A549 (cell line): ENCODE data around the gene DDIT3. TPM values are rescaled to one million over a fixed set of nuclear protein-coding genes. Genes with fewer than 3 reads are reported as not detected.

Experiments used
- ATAC-seq, 2 experiments: fragments of 200-7000 bp in 1 of 2; fragments of >200 bp in 1 of 2; cut with Nextera tagmentation in 1 of 2; cut with Tn5 transposase in 1 of 2; 3 replicates each; pipeline versions ENCODE4 v1.8.0 to v1.9.1; 2018 to 2020; ENCODE audit warnings: mild to moderate bottlenecking in 1 of 2, moderate library complexity in 1 of 2
- CTCF ChIA-PET: fragments of 300-600 bp; sonication (Branson Sonifier 250); formaldehyde crosslinking; extraction: SDS; loops from one replicate; lab custom pipeline; 2021; ENCODE audit warnings: antibody characterized with exemption, inconsistent platforms; lab: Yijun Ruan, JAX
- POLR2A ChIA-PET: fragments of 350-600 bp; formaldehyde crosslinking; extraction: SDS; loops from one replicate; lab custom pipeline; 2021; ENCODE audit warnings: antibody characterized with exemption, inconsistent platforms; lab: Yijun Ruan, JAX
- DNase-seq, 2 experiments: peaks; one replicate each; pipeline versions ENCODE4 v3.0.0 to v3.0.0-alpha.2; 2011 to 2016; ENCODE audit warnings: low read depth in 1 of 2, low spot score in 1 of 2
- FAIRE-seq: peaks from 2 replicates; lab custom pipeline; 2011; peaks lifted over from hg19 to GRCh38; lab: Jason Lieb, UNC
- H3K27ac ChIP-seq, 2 experiments: fragments of >200 bp; sonication (Bioruptor Twin); formaldehyde crosslinking; 3 replicates each; pipeline ENCODE4 v1.5.1; 2016 to 2017
- H3K4me1 ChIP-seq: fragments of >200 bp; sonication (Bioruptor Twin); formaldehyde crosslinking; 3 replicates; pipeline ENCODE4 v1.6.1; 2016
- H3K4me2 ChIP-seq: fragments of >200 bp; sonication (Bioruptor Twin); formaldehyde crosslinking; 3 replicates; pipeline ENCODE4 v1.6.1; 2016
- H3K4me3 ChIP-seq: fragments of >200 bp; sonication (Bioruptor Twin); formaldehyde crosslinking; 3 replicates; pipeline ENCODE4 v1.5.1; 2016
- H3K9me3 ChIP-seq: fragments of >200 bp; sonication (Bioruptor Twin); formaldehyde crosslinking; 3 replicates; pipeline ENCODE4 v1.6.1; 2016
- BHLHE40 ChIP-seq: IDR thresholded peaks from 2 replicates; pipeline ENCODE4 v1.6.1; 2012; ENCODE audit warnings: low read depth, low read length, inconsistent platforms
- CBX8 ChIP-seq: fragments of 200-600 bp; sonication (generic); IDR thresholded peaks from 2 replicates; pipeline ENCODE4 v1.6.1; 2016
- CEBPB ChIP-seq, 2 experiments: fragments of >200 bp in 1 of 2; sonication (Bioruptor Twin) in 1 of 2; formaldehyde crosslinking in 1 of 2; IDR thresholded peaks; 2 replicates each; pipeline ENCODE4 v1.6.1; 2012 to 2016
- CHD2 ChIP-seq: fragments of 150-350 bp; IDR thresholded peaks from 2 replicates; pipeline ENCODE4 v1.6.1; 2014; ENCODE audit warnings: low read length; ENCODE audit not compliant: partially characterized antibody
- CTCF ChIP-seq: fragments of >200 bp; sonication (Bioruptor Twin); formaldehyde crosslinking; IDR thresholded peaks from 3 replicates; pipeline ENCODE4 v1.5.1; 2016
- EP300 ChIP-seq, 2 experiments: fragments of >200 bp; sonication (Bioruptor Twin); formaldehyde crosslinking; IDR thresholded peaks; 2 replicates in 1 of 2; 3 replicates in 1 of 2; pipeline ENCODE4 v1.6.1; 2016 to 2017
- ESRRA ChIP-seq: fragments of 150-350 bp; IDR thresholded peaks from 2 replicates; pipeline ENCODE4 v1.6.1; 2014; ENCODE audit warnings: mild to moderate bottlenecking, low read length, borderline replicate concordance
- FOSL2 ChIP-seq, 2 experiments: fragments of 450-650 bp in 1 of 2; fragments of >200 bp in 1 of 2; sonication (Bioruptor Twin) in 1 of 2; formaldehyde crosslinking; IDR thresholded peaks; 2 replicates each; pipeline versions ENCODE4 v1.5.0 to v1.6.1; 2016 to 2020; ENCODE audit warnings: mild to moderate bottlenecking in 1 of 2, moderate library complexity in 1 of 2
- FOXS1 ChIP-seq: fragments of 250-450 bp; sonication (Bioruptor Pico); IDR thresholded peaks from 2 replicates; pipeline ENCODE4 v1.5.0; 2020; ENCODE audit warnings: mild to moderate bottlenecking, moderate library complexity
- GATA3 ChIP-seq: IDR thresholded peaks from 2 replicates; pipeline ENCODE4 v1.6.1; 2012; ENCODE audit warnings: borderline replicate concordance
- HDAC2 ChIP-seq: fragments of 200-600 bp; sonication (generic); IDR thresholded peaks from 2 replicates; pipeline ENCODE4 v1.6.1; 2016
- HMGXB4 ChIP-seq: fragments of 250-450 bp; sonication (Bioruptor Pico); IDR thresholded peaks from 2 replicates; pipeline ENCODE4 v1.5.0; 2021; ENCODE audit warnings: mild to moderate bottlenecking, moderate library complexity, borderline replicate concordance
- HOXA7 ChIP-seq: fragments of 250-450 bp; sonication (Bioruptor Pico); IDR thresholded peaks from 2 replicates; pipeline ENCODE4 v1.5.0; 2020; ENCODE audit warnings: mild to moderate bottlenecking, moderate library complexity
- HOXB5 ChIP-seq: fragments of 250-450 bp; sonication (Bioruptor Pico); IDR thresholded peaks from 2 replicates; pipeline ENCODE4 v1.5.0; 2020; ENCODE audit warnings: mild to moderate bottlenecking, moderate library complexity
- JUN ChIP-seq, 2 experiments: fragments of >200 bp; sonication (Bioruptor Twin); formaldehyde crosslinking; IDR thresholded peaks; 2 replicates in 1 of 2; 3 replicates in 1 of 2; pipeline ENCODE4 v1.6.1; 2016 to 2017
- JUNB ChIP-seq: fragments of >200 bp; sonication (Bioruptor Twin); formaldehyde crosslinking; IDR thresholded peaks from 2 replicates; pipeline ENCODE4 v1.6.1; 2016
- MAZ ChIP-seq: fragments of 150-350 bp; IDR thresholded peaks from 2 replicates; pipeline ENCODE4 v1.6.1; 2014; ENCODE audit warnings: antibody characterized with exemption, low read depth, low read length, borderline replicate concordance
- MYC ChIP-seq: IDR thresholded peaks from 2 replicates; pipeline ENCODE4 v1.6.1; 2012; ENCODE audit warnings: mild to moderate bottlenecking, inconsistent platforms, low read length, improper control_type of control experiment, borderline replicate concordance
- PBX3 ChIP-seq: IDR thresholded peaks from 2 replicates; pipeline ENCODE4 v1.6.1; 2012
- PHF8 ChIP-seq: fragments of 200-600 bp; sonication (generic); IDR thresholded peaks from 2 replicates; pipeline ENCODE4 v1.6.1; 2016; ENCODE audit warnings: low read depth, mild to moderate bottlenecking, antibody characterized with exemption, moderate library complexity, borderline replicate concordance
- POLR2A ChIP-seq: IDR thresholded peaks from 2 replicates; pipeline ENCODE4 v1.6.1; 2012; ENCODE audit warnings: mild to moderate bottlenecking, low read length
- POLR2AphosphoS2 ChIP-seq: conservative IDR thresholded peaks from 2 replicates; pipeline ENCODE4 v1.6.1; 2012; ENCODE audit warnings: low read length, improper control_type of control experiment, inconsistent platforms
- RAD21 ChIP-seq, 2 experiments: fragments of >200 bp in 1 of 2; sonication (Bioruptor Twin) in 1 of 2; formaldehyde crosslinking in 1 of 2; IDR thresholded peaks in 1 of 2; conservative IDR thresholded peaks in 1 of 2; 2 replicates in 1 of 2; 3 replicates in 1 of 2; pipeline ENCODE4 v1.6.1; 2012 to 2018; ENCODE audit warnings: inconsistent platforms in 1 of 2
- RCOR1 ChIP-seq: fragments of 150-350 bp; IDR thresholded peaks from 2 replicates; pipeline ENCODE4 v1.6.1; 2014; ENCODE audit warnings: antibody characterized with exemption, low read length, low read depth
- TFCP2L1 ChIP-seq: fragments of 250-450 bp; sonication (Bioruptor Pico); IDR thresholded peaks from 2 replicates; pipeline ENCODE4 v1.5.0; 2021; ENCODE audit warnings: mild to moderate bottlenecking
- USF2 ChIP-seq: fragments of 450-650 bp; IDR thresholded peaks from 2 replicates; pipeline ENCODE4 v1.6.1; 2014; ENCODE audit warnings: antibody characterized with exemption
- ZFP36 ChIP-seq: fragments of 450-650 bp; IDR thresholded peaks from 2 replicates; pipeline ENCODE4 v1.6.1; 2014; ENCODE audit warnings: borderline replicate concordance; ENCODE audit not compliant: partially characterized antibody
- WGBS: methylation state at CpG from one replicate; pipeline ENCODE4 v1.1.6; 2017; ENCODE audit errors: missing lambda C conversion rate; 5-methylcytosine and 5-hydroxymethylcytosine counted together
- polyA plus RNA-seq, 4 experiments: library from polyadenylated mRNA; depleted of rRNA in 3 of 4; stranded (reverse); fragments of >200 nt; fragmentation: RNase III in 1 of 4; extraction: RNeasy Plus Mini Kit Qiagen cat#74134 plus additional on column Dnase treatment in 1 of 4; gene quantifications; 2 replicates in 3 of 4; 3 replicates in 1 of 4; pipeline ENCODE4 v1.2.3, GENCODE V29; 2011 to 2017

DDIT3 gene
- polyA plus RNA-seq, 2 of the 4 experiments (the other 2 are of a cell fraction): 16.0 to 93.0 TPM

GRCh38 chr12:57558864-57559263 lies 38.5 kb upstream of the DDIT3 start:
- no peak overlapping the region for H3K4me3 ChIP-seq
- H3K27ac ChIP-seq: no peak overlapping the region
- ATAC-seq (no peak), DNase-seq (no peak), FAIRE-seq (no peak)
- H3K4me2 ChIP-seq: no peak overlapping the region
- peaks cover 6% of the 10 kb centered on the region; the same call in 1 of the 3 replicates for H3K4me1 ChIP-seq
- 53% methylated on average over 4 of the region's 4 CpGs for WGBS
- H3K9me3 ChIP-seq: no peaks in the 10 kb centered on the region
- POLR2A ChIA-PET: no interaction called here
- CTCF ChIA-PET: no interaction called here
- TF ChIP-seq JUN (IDR thresholded peaks at IDR 0.05) (no peak), RCOR1 (no peak), MYC (no peak), CTCF (no peak), ZFP36 (no peak), EP300 (IDR thresholded peaks at IDR 0.05) (no peak), RAD21 (conservative IDR thresholded peaks at IDR 0.05 in 1 of 2, IDR thresholded peaks at IDR 0.05 in 1 of 2) (no peak)

- ATAC-seq: no peak
- no peaks in the 10 kb centered on the region for H3K9me3 ChIP-seq
- ChIA-PET POLR2A (no interaction called here), CTCF (interaction anchor here (0.8 to 4.8 kb wide), 4 partner anchors 21 to 291 kb away, joined by 3 to 18 read pairs (median 4); partner anchors contain the start of gene B4GALNT1)
- no peak for FAIRE-seq
- TF ChIP-seq PBX3 (no peak), CHD2 (no peak)
- WGBS: 77% methylated on average over 1 of the region's 1 CpG
- no peak for DNase-seq
- no peak overlapping the region for H3K27ac ChIP-seq
- peaks cover 12% of the 10 kb centered on the region; the same call in 2 of the 3 replicates for H3K4me1 ChIP-seq
- no peak overlapping the region for H3K4me2 ChIP-seq
- H3K4me3 ChIP-seq: no peak overlapping the region
Observed at GRCh38 chr12:57554897-57555296, 34.6 kb upstream of the DDIT3 start.

- H3K27ac ChIP-seq: no peak overlapping the region
- CTCF ChIA-PET: interaction anchor here (0.8 to 4.8 kb wide), 3 partner anchors 21 to 78 kb away, joined by 3 to 18 read pairs (median 6); partner anchors contain the start of gene B4GALNT1
- peaks cover 13% of the 10 kb centered on the region; the same call in 2 of the 3 replicates for H3K4me1 ChIP-seq
- TF ChIP-seq CBX8 (no peak), FOXS1 (CRISPR knock-in tag) (no peak), FOSL2 (IDR thresholded peaks at IDR 0.05) (no peak), FOSL2 (CRISPR knock-in tag; IDR thresholded peaks at IDR 0.05) (no peak), JUNB (no peak), ESRRA (no peak), POLR2A (no peak), GATA3 (no peak), USF2 (no peak), HMGXB4 (CRISPR knock-in tag) (no peak), HOXA7 (CRISPR knock-in tag) (no peak), RCOR1 (no peak), HOXB5 (no peak), ZFP36 (no peak), HDAC2 (no peak), MAZ (no peak), BHLHE40 (no peak), CEBPB (IDR thresholded peaks at IDR 0.05) (no peak), POLR2AphosphoS2 (no peak), TFCP2L1 (CRISPR knock-in tag) (no peak), PHF8 (no peak)
- DNase-seq (no peak), FAIRE-seq (no peak), ATAC-seq (no peak)
- H3K4me3 ChIP-seq: no peak overlapping the region
- 90% methylated on average over 2 of the region's 2 CpGs for WGBS
- POLR2A ChIA-PET: no interaction called here
- no peak overlapping the region for H3K4me2 ChIP-seq
- no peaks in the 10 kb centered on the region for H3K9me3 ChIP-seq
Observed at GRCh38 chr12:57554453-57554852, 34.1 kb upstream of the DDIT3 start.
